Measurements from ENCODE around the gene MPZL2. TPM values are rescaled to one million over a fixed set of nuclear protein-coding genes. Genes with fewer than 3 reads are reported as not detected.

The MPZL2 gene
- total RNA-seq, 1 donor = not detected

DNA sequence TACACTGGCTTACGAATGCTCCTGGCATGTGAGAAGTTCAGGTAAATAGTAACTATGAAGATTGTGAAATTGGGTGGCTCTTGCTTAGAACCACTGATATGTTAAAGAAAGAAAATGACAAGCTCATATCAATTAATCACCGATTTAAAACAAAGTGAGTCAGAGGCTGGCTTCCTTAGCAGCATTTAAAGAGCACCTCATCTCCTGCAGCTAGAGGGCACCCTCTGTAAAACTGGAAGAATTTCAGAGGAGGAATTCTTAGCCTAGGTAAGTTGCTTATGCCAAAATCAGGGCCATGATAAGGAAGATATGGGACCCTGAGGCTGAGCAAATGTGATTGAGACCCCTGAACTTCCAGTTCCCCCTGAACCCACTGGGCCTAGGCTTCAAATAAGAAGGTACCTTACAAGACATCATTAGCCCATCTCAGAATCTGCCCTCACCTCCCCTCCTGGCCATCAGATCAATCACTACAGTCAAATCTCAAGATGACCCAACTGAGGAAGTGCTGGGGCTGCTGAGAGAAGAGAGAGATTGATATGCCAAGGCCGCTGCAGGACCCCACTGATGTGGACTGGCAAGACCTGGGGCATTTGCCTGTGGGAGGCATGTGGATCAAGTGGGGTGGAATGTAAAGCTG, 31.8 kb upstream of the MPZL2 start:
- Histone ChIP-seq H3K36me3 (ENCODE audit: insufficient read depth, low read length) (no peaks in the 10 kb centered on the region), H3K4me2 (ENCODE audit: insufficient read depth, low read length) (no peak overlapping the region), H3K4me3 (ENCODE audit: insufficient read depth, low read length) (no peak overlapping the region), H3K9me3 (ENCODE audit: low read depth, low read length) (no peaks in the 10 kb centered on the region), H2AFZ (ENCODE audit: low read length) (no peak overlapping the region), H3K27ac (ENCODE audit: low read depth, low read length) (no peak overlapping the region), H4K20me1 (ENCODE audit: insufficient read depth, low read length) (no peaks in the 10 kb centered on the region), H3K79me2 (ENCODE audit: insufficient read depth, low read length) (no peaks in the 10 kb centered on the region), H3K4me1 (ENCODE audit: insufficient read depth, low read length) (no peaks in the 10 kb centered on the region), H3K27me3 (ENCODE audit: insufficient read depth, low read length) (peaks cover 11% of the 10 kb centered on the region)
- DNase-seq (ENCODE audit: insufficient read length, low spot score, missing footprints) = peak; percentile 51
- TF ChIP-seq CTCF (IDR thresholded peaks at IDR 0.05; ENCODE audit: extremely low read depth, low read depth, low read length) = peak; percentile 59

GRCh38 chr11:118295199-118295598, 31.1 kb upstream of the MPZL2 start:
- H2AFZ ChIP-seq (ENCODE audit: low read length) = no peak overlapping the region
- no peaks in the 10 kb centered on the region for H3K4me1 ChIP-seq (ENCODE audit: insufficient read depth, low read length)
- H3K4me3 ChIP-seq (ENCODE audit: insufficient read depth, low read length) = no peak overlapping the region
- H3K4me2 ChIP-seq (ENCODE audit: insufficient read depth, low read length) = no peak overlapping the region
- H3K27ac ChIP-seq (ENCODE audit: low read depth, low read length) = no peak overlapping the region
- H3K79me2 ChIP-seq (ENCODE audit: insufficient read depth, low read length) = no peaks in the 10 kb centered on the region
- peaks cover 11% of the 10 kb centered on the region for H3K27me3 ChIP-seq (ENCODE audit: insufficient read depth, low read length)
- TF ChIP-seq CTCF (IDR thresholded peaks at IDR 0.05; ENCODE audit: extremely low read depth, low read depth, low read length) = no peak
- H3K9me3 ChIP-seq (ENCODE audit: low read depth, low read length) = no peaks in the 10 kb centered on the region
- DNase-seq (ENCODE audit: insufficient read length, low spot score, missing footprints) = no peak
- H4K20me1 ChIP-seq (ENCODE audit: insufficient read depth, low read length) = no peaks in the 10 kb centered on the region
- no peaks in the 10 kb centered on the region for H3K36me3 ChIP-seq (ENCODE audit: insufficient read depth, low read length)

DNA sequence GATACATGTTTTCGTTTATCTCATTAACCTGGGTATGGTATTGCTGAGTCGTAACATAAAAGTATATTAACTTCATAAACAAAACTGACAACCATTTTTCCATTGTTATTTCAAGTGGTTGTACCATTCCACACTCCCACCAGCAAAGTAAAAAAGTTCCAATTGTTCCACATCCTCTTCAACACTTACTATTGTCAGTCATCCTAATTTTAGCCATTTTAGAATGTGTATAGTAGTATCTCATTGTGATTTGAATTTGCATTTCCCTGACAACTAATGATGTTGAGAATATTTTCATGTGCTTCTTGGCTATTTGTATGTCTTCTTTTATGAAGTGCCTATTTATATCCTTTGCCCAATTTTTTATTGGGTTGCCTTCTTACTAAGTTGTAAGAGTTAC, 30.0 kb upstream of the MPZL2 start:
- H3K27ac ChIP-seq (ENCODE audit: low read depth, low read length) = no peak overlapping the region
- H3K4me3 ChIP-seq (ENCODE audit: insufficient read depth, low read length) = no peak overlapping the region
- H3K4me2 ChIP-seq (ENCODE audit: insufficient read depth, low read length) = no peak overlapping the region
- no peaks in the 10 kb centered on the region for H4K20me1 ChIP-seq (ENCODE audit: insufficient read depth, low read length)
- H3K4me1 ChIP-seq (ENCODE audit: insufficient read depth, low read length) = no peaks in the 10 kb centered on the region
- H2AFZ ChIP-seq (ENCODE audit: low read length) = no peak overlapping the region
- DNase-seq (ENCODE audit: insufficient read length, low spot score, missing footprints) = no peak
- no peaks in the 10 kb centered on the region for H3K36me3 ChIP-seq (ENCODE audit: insufficient read depth, low read length)
- no peak for TF ChIP-seq CTCF (IDR thresholded peaks at IDR 0.05; ENCODE audit: extremely low read depth, low read depth, low read length)
- no peaks in the 10 kb centered on the region for H3K9me3 ChIP-seq (ENCODE audit: low read depth, low read length)
- H3K79me2 ChIP-seq (ENCODE audit: insufficient read depth, low read length) = no peaks in the 10 kb centered on the region
- peaks cover 11% of the 10 kb centered on the region for H3K27me3 ChIP-seq (ENCODE audit: insufficient read depth, low read length)

DNA sequence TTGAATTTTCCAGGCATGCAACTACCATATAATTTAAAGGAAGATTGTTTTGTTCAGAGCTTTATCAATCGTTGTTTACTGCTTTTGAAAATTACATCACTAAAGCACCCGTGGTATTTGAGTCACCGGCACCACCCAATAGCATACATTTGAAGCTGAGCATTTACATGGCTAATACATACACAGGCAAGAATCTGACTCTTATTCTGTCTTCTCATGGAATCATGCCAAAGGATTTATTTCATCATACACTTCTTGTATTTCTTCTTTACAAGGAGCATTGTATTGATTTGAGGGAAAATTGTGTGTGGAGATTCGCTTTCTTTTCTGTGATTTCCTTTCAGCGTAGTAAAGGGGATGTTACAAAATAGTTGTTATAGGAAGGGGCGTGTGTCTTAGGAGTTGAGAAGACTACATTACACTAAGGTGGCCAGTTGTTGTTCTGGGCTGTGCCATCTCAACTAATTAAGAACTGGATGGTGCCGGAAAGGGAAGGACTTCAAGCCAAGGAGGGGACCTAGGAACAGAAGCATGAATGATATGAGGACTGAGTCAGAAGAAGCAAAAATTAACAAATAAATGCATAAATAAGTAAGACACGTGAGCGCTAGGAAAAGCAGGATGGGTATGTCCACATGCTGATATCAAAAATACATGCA, 27.5 kb upstream of the MPZL2 start:
- Histone ChIP-seq H3K79me2 (ENCODE audit: insufficient read depth, low read length) (no peaks in the 10 kb centered on the region), H3K27me3 (ENCODE audit: insufficient read depth, low read length) (peaks cover 11% of the 10 kb centered on the region), H4K20me1 (ENCODE audit: insufficient read depth, low read length) (no peaks in the 10 kb centered on the region), H2AFZ (ENCODE audit: low read length) (no peak overlapping the region), H3K27ac (ENCODE audit: low read depth, low read length) (no peak overlapping the region), H3K4me2 (ENCODE audit: insufficient read depth, low read length) (no peak overlapping the region), H3K4me1 (ENCODE audit: insufficient read depth, low read length) (peaks cover 7% of the 10 kb centered on the region), H3K36me3 (ENCODE audit: insufficient read depth, low read length) (no peaks in the 10 kb centered on the region), H3K9me3 (ENCODE audit: low read depth, low read length) (no peaks in the 10 kb centered on the region), H3K4me3 (ENCODE audit: insufficient read depth, low read length) (no peak overlapping the region)
- no peak for TF ChIP-seq CTCF (IDR thresholded peaks at IDR 0.05; ENCODE audit: extremely low read depth, low read depth, low read length)
- DNase-seq (ENCODE audit: insufficient read length, low spot score, missing footprints) = no peak

Data from osteoblast (primary cell).